Neural progenitor cell (in vitro differentiated cells): ENCODE measurements around the gene RBMS2. TPM values are rescaled to one million over a fixed set of nuclear protein-coding genes. Genes with fewer than 3 reads are reported as not detected.

Experiments used
- DNase-seq: peaks from one replicate; pipeline ENCODE4 v3.0.0-alpha.2; 2016; ENCODE audit warnings: low spot score
- H2AFZ ChIP-seq: fragments of 200-600 bp; sonication (generic); replicated peaks from 2 replicates; pipeline ENCODE4 v1.6.1; 2016; ENCODE audit warnings: antibody characterized with exemption
- H3F3A ChIP-seq: fragments of 200-600 bp; sonication (generic); 2 replicates; pipeline ENCODE4 v1.6.1; 2016; ENCODE audit warnings: antibody characterized with exemption, low read depth
- H3K27ac ChIP-seq: fragments of 200-600 bp; sonication (generic); 2 replicates; pipeline ENCODE4 v1.5.1; 2016; ENCODE audit warnings: mild to moderate bottlenecking
- H3K27me3 ChIP-seq: fragments of 200-600 bp; sonication (generic); 2 replicates; pipeline ENCODE4 v1.6.1; 2016; ENCODE audit warnings: mild to moderate bottlenecking, moderate library complexity
- H3K36me3 ChIP-seq: fragments of 200-600 bp; sonication (generic); 2 replicates; pipeline ENCODE4 v1.5.1; 2016
- H3K4me1 ChIP-seq: fragments of 200-600 bp; sonication (generic); 2 replicates; pipeline ENCODE4 v1.6.1; 2016; ENCODE audit warnings: mixed run types
- H3K4me2 ChIP-seq: fragments of 200-600 bp; sonication (generic); 2 replicates; pipeline ENCODE4 v1.6.1; 2016
- H3K4me3 ChIP-seq: fragments of 200-600 bp; sonication (generic); 2 replicates; pipeline ENCODE4 v1.5.1; 2016
- H3K79me2 ChIP-seq: fragments of 200-600 bp; sonication (generic); 2 replicates; pipeline ENCODE4 v1.6.1; 2016; ENCODE audit warnings: low read depth
- H3K9ac ChIP-seq: fragments of 200-600 bp; sonication (generic); 2 replicates; pipeline ENCODE4 v1.6.1; 2016
- H3K9me3 ChIP-seq: fragments of 200-600 bp; sonication (generic); 2 replicates; pipeline ENCODE4 v1.5.1; 2016; ENCODE audit warnings: low read depth
- H4K20me1 ChIP-seq: fragments of 200-600 bp; sonication (generic); 2 replicates; pipeline ENCODE4 v1.6.1; 2016; ENCODE audit warnings: low read depth
- H3K27ac Mint-ChIP-seq: 3 replicates; pipeline ENCODE4 v1.8.0; 2021; ENCODE audit warnings: mixed read lengths
- H3K27me3 Mint-ChIP-seq: 2 replicates; pipeline ENCODE4 v1.8.0; 2022; ENCODE audit warnings: low read depth, mild to moderate bottlenecking, inconsistent platforms, moderate library complexity, mixed read lengths; ENCODE audit not compliant: insufficient read depth
- H3K36me3 Mint-ChIP-seq: 3 replicates; pipeline ENCODE4 v1.8.0; 2021; ENCODE audit warnings: mixed read lengths
- H3K4me1 Mint-ChIP-seq: 3 replicates; pipeline ENCODE4 v1.8.0; 2021; ENCODE audit warnings: mixed read lengths
- H3K4me3 Mint-ChIP-seq: 3 replicates; pipeline ENCODE4 v1.8.0; 2021; ENCODE audit warnings: mild to moderate bottlenecking, moderate library complexity, mixed read lengths
- H3K9me3 Mint-ChIP-seq: 3 replicates; pipeline ENCODE4 v1.8.0; 2020; ENCODE audit warnings: mixed read lengths
- EZH2 ChIP-seq: fragments of 200-600 bp; sonication (generic); IDR thresholded peaks from 2 replicates; pipeline ENCODE4 v1.6.1; 2017; ENCODE audit warnings: antibody characterized with exemption, mild to moderate bottlenecking, moderate library complexity
- EZH2phosphoT487 ChIP-seq: fragments of 200-600 bp; sonication (generic); IDR thresholded peaks from 2 replicates; pipeline ENCODE4 v1.6.1; 2017; ENCODE audit warnings: antibody characterized with exemption
- total RNA-seq: library from RNA; depleted of rRNA; stranded (reverse); fragments of >200 nt; gene quantifications from 2 replicates; pipeline ENCODE4 v1.2.3, GENCODE V29; 2015; ENCODE audit warnings: low replicate concordance
- TF ChIP-seq, protein P1 (sequence below): fragments of 200-600 bp; sonication (generic); IDR thresholded peaks from 2 replicates; pipeline ENCODE4 v1.5.1; 2017; ENCODE audit warnings: antibody characterized with exemption, mild to moderate bottlenecking

The RBMS2 gene
- total RNA-seq, 1 donor from 2014 or later = 12.9 TPM

GRCh38 chr12:56517854-56518253 is 3.8 kb upstream of the RBMS2 start:
- TF ChIP-seq EZH2phosphoT487 (no peak), EZH2 (no peak)
- TF ChIP-seq, protein P1, sequence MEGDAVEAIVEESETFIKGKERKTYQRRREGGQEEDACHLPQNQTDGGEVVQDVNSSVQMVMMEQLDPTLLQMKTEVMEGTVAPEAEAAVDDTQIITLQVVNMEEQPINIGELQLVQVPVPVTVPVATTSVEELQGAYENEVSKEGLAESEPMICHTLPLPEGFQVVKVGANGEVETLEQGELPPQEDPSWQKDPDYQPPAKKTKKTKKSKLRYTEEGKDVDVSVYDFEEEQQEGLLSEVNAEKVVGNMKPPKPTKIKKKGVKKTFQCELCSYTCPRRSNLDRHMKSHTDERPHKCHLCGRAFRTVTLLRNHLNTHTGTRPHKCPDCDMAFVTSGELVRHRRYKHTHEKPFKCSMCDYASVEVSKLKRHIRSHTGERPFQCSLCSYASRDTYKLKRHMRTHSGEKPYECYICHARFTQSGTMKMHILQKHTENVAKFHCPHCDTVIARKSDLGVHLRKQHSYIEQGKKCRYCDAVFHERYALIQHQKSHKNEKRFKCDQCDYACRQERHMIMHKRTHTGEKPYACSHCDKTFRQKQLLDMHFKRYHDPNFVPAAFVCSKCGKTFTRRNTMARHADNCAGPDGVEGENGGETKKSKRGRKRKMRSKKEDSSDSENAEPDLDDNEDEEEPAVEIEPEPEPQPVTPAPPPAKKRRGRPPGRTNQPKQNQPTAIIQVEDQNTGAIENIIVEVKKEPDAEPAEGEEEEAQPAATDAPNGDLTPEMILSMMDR = no peak
- DNase-seq = no peak
- H3K27ac Mint-ChIP-seq = no peak overlapping the region
- no peaks in the 10 kb centered on the region for H3K27me3 Mint-ChIP-seq
- H3K27me3 ChIP-seq = no peaks in the 10 kb centered on the region
- no peaks in the 10 kb centered on the region for H3K9me3 ChIP-seq
- H3K4me1 ChIP-seq = peaks cover under 1% of the 10 kb centered on the region
- no peak overlapping the region for H3K4me2 ChIP-seq
- H3K9ac ChIP-seq = no peak overlapping the region
- no peak overlapping the region for H3K4me3 Mint-ChIP-seq
- H2AFZ ChIP-seq = no peak overlapping the region
- H3K36me3 Mint-ChIP-seq = no peaks in the 10 kb centered on the region
- H3K4me1 Mint-ChIP-seq = peaks cover 7% of the 10 kb centered on the region
- H3K27ac ChIP-seq = no peak overlapping the region
- no peaks in the 10 kb centered on the region for H4K20me1 ChIP-seq
- no peak overlapping the region for H3K4me3 ChIP-seq
- peaks cover 7% of the 10 kb centered on the region for H3F3A ChIP-seq
- H3K9me3 Mint-ChIP-seq = no peaks in the 10 kb centered on the region
- peaks cover 9% of the 10 kb centered on the region for H3K79me2 ChIP-seq
- H3K36me3 ChIP-seq = no peaks in the 10 kb centered on the region

- peaks cover 4% of the 10 kb centered on the region for H3K4me1 ChIP-seq
- no peak overlapping the region for H3K4me3 ChIP-seq
- no peaks in the 10 kb centered on the region for H3K27me3 Mint-ChIP-seq
- H2AFZ ChIP-seq = no peak overlapping the region
- H3K27ac ChIP-seq = no peak overlapping the region
- peaks cover 7% of the 10 kb centered on the region for H3F3A ChIP-seq
- peaks cover 10% of the 10 kb centered on the region for H3K4me1 Mint-ChIP-seq
- H3K4me3 Mint-ChIP-seq = no peak overlapping the region
- H3K4me2 ChIP-seq = no peak overlapping the region
- no peaks in the 10 kb centered on the region for H3K9me3 ChIP-seq
- H3K36me3 Mint-ChIP-seq = no peaks in the 10 kb centered on the region
- H4K20me1 ChIP-seq = no peaks in the 10 kb centered on the region
- H3K79me2 ChIP-seq = peaks cover 16% of the 10 kb centered on the region
- TF ChIP-seq EZH2 (no peak), EZH2phosphoT487 (no peak)
- TF ChIP-seq, protein P1 = no peak
- H3K9ac ChIP-seq = no peak overlapping the region
- no peak for DNase-seq
- H3K27me3 ChIP-seq = no peaks in the 10 kb centered on the region
- H3K27ac Mint-ChIP-seq = no peak overlapping the region
- H3K9me3 Mint-ChIP-seq = no peaks in the 10 kb centered on the region
- H3K36me3 ChIP-seq = no peaks in the 10 kb centered on the region
Observed at GRCh38 chr12:56518570-56518969, 3.0 kb upstream of the RBMS2 start.

DNA sequence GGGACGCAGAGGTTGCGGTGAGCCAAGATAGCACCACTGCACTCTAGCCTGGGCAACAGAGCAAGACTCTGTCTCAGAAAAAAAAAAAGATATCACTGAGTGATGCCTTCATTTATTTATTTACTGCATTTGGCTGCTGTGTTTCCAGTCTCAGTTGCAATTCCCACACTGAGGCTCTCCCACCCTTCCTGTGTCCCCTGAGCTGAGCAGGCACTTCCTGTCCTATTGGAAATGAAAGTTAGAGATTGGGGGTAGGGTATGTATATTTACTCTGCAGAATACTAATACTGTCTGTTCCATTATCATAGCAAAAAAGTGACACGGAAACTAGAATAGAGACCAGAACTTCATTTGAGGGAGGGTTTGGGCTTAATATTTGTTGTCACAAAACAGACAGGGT is 1.6 kb upstream of the RBMS2 start:
- Histone ChIP-seq H2AFZ (peak overlapping the region; percentile 37), H3F3A (peaks cover 7% of the 10 kb centered on the region), H4K20me1 (no peaks in the 10 kb centered on the region), H3K4me2 (no peak overlapping the region), H3K79me2 (peaks cover 29% of the 10 kb centered on the region), H3K9me3 (no peaks in the 10 kb centered on the region), H3K4me1 (peaks cover 4% of the 10 kb centered on the region), H3K4me3 (no peak overlapping the region), H3K27ac (no peak overlapping the region), H3K27me3 (no peaks in the 10 kb centered on the region), H3K36me3 (no peaks in the 10 kb centered on the region), H3K9ac (no peak overlapping the region)
- Mint-ChIP-seq H3K4me1 (peaks cover 14% of the 10 kb centered on the region), H3K9me3 (no peaks in the 10 kb centered on the region), H3K4me3 (no peak overlapping the region), H3K36me3 (no peaks in the 10 kb centered on the region), H3K27ac (peak overlapping the region; percentile 35), H3K27me3 (no peaks in the 10 kb centered on the region)
- no peak for DNase-seq
- no peak for TF ChIP-seq EZH2phosphoT487
- TF ChIP-seq, protein P1 = no peak
- TF ChIP-seq EZH2 = no peak

- no peaks in the 10 kb centered on the region for H3K36me3 ChIP-seq
- H3K4me1 Mint-ChIP-seq = peaks cover 14% of the 10 kb centered on the region
- H3K27ac Mint-ChIP-seq = no peak overlapping the region
- no peaks in the 10 kb centered on the region for H3K9me3 ChIP-seq
- TF ChIP-seq EZH2phosphoT487 (no peak), EZH2 (no peak)
- TF ChIP-seq, protein P1 = no peak
- DNase-seq = no peak
- H2AFZ ChIP-seq = peak overlapping the region; percentile 37
- H3K4me1 ChIP-seq = peaks cover 4% of the 10 kb centered on the region
- H3K27ac ChIP-seq = no peak overlapping the region
- peaks cover 7% of the 10 kb centered on the region for H3F3A ChIP-seq
- H3K9me3 Mint-ChIP-seq = no peaks in the 10 kb centered on the region
- peak overlapping the region; percentile 15 for H3K4me3 Mint-ChIP-seq
- H4K20me1 ChIP-seq = no peaks in the 10 kb centered on the region
- H3K79me2 ChIP-seq = peaks cover 33% of the 10 kb centered on the region
- H3K27me3 ChIP-seq = no peaks in the 10 kb centered on the region
- H3K4me3 ChIP-seq = no peak overlapping the region
- H3K9ac ChIP-seq = no peak overlapping the region
- no peaks in the 10 kb centered on the region for H3K27me3 Mint-ChIP-seq
- H3K36me3 Mint-ChIP-seq = no peaks in the 10 kb centered on the region
- H3K4me2 ChIP-seq = no peak overlapping the region
Observed at GRCh38 chr12:56520506-56520905, 1.1 kb upstream of the RBMS2 start.
